H1 (cell line): Measurements from ENCODE around the gene CDCA7. TPM values are rescaled to one million over a fixed set of nuclear protein-coding genes. Genes with fewer than 3 reads are reported as not detected.

Experiments used
- CTCF ChIA-PET: fragments of 300-600 bp; sonication (Branson Sonifier 250); formaldehyde crosslinking; loops from one replicate; lab custom pipeline; 2021; ENCODE audit not compliant: partially characterized antibody; lab: Charles Lee
- POLR2A ChIA-PET: fragments of 300-600 bp; sonication (Branson Sonifier 250); formaldehyde crosslinking; loops from one replicate; lab custom pipeline; 2021; ENCODE audit warnings: inconsistent platforms; ENCODE audit not compliant: partially characterized antibody; lab: Charles Lee
- DNase-seq, 2 experiments: peaks; one replicate each; pipeline versions ENCODE4 v3.0.0 to v3.0.0-alpha.2; 2010 to 2022; ENCODE audit warnings: low spot score in 2 of 2, low read depth in 1 of 2, mixed read lengths in 1 of 2
- FAIRE-seq: peaks from 2 replicates; lab custom pipeline; 2011; peaks lifted over from hg19 to GRCh38; lab: Jason Lieb, UNC
- H2AFZ ChIP-seq: 2 replicates; pipeline ENCODE4 v1.8.1; 2012; ENCODE audit warnings: low read length, inconsistent platforms
- H2AK5ac ChIP-seq: 2 replicates; pipeline ENCODE4 v1.6.1; 2013; ENCODE audit warnings: low read depth, low read length
- H2BK120ac ChIP-seq: replicated peaks from 2 replicates; pipeline ENCODE3; 2013; ENCODE audit warnings: low read depth, low read length, inconsistent platforms
- H2BK12ac ChIP-seq: 2 replicates; pipeline ENCODE4 v1.6.1; 2013; ENCODE audit warnings: low read depth, low read length
- H2BK15ac ChIP-seq: 2 replicates; pipeline ENCODE4 v1.6.1; 2013; ENCODE audit warnings: low read length
- H2BK20ac ChIP-seq: 2 replicates; pipeline ENCODE4 v1.6.1; 2013; ENCODE audit warnings: low read length
- H2BK5ac ChIP-seq: 2 replicates; pipeline ENCODE4 v1.6.1; 2013; ENCODE audit warnings: low read depth, low read length
- H3K14ac ChIP-seq: 2 replicates; pipeline ENCODE4 v1.6.1; 2013; ENCODE audit warnings: inconsistent platforms; ENCODE audit not compliant: insufficient read length
- H3K18ac ChIP-seq: 2 replicates; pipeline ENCODE4 v1.6.1; 2013; ENCODE audit warnings: low read length; ENCODE audit errors: extremely low read depth
- H3K23ac ChIP-seq: 2 replicates; pipeline ENCODE4 v1.6.1; 2013; ENCODE audit warnings: inconsistent platforms; ENCODE audit not compliant: insufficient read length
- H3K23me2 ChIP-seq: 2 replicates; pipeline ENCODE4 v1.6.1; 2013; ENCODE audit warnings: low read depth, low read length
- H3K27ac ChIP-seq: 2 replicates; pipeline ENCODE4 v1.6.1; 2011; ENCODE audit warnings: low read depth, low read length, inconsistent platforms
- H3K27me3 ChIP-seq, 4 experiments: replicated peaks in 1 of 4; 1 replicate in 1 of 4; 2 replicates in 3 of 4; pipeline versions ENCODE4 v1.6.1 to v1.8.1; 2011 to 2013; ENCODE audit warnings: low read length in 3 of 4, mild to moderate bottlenecking in 3 of 4, inconsistent platforms in 2 of 4, mixed read lengths in 2 of 4, moderate library complexity in 1 of 4; ENCODE audit not compliant: control insufficient read depth in 3 of 4, insufficient read depth in 3 of 4; ENCODE audit errors: extremely low read depth in 1 of 4
- H3K36me3 ChIP-seq, 4 experiments: 2 replicates each; pipeline versions ENCODE4 v1.6.1 to v1.8.1; 2011 to 2013; ENCODE audit warnings: mild to moderate bottlenecking in 4 of 4, low read length in 3 of 4, moderate library complexity in 2 of 4, control low read depth in 1 of 4, inconsistent platforms in 1 of 4; ENCODE audit not compliant: insufficient read depth in 4 of 4, control insufficient read depth in 2 of 4
- H3K4ac ChIP-seq: replicated peaks from 2 replicates; pipeline ENCODE3; 2013; ENCODE audit warnings: low read length, low read depth, mixed read lengths, inconsistent platforms; ENCODE audit not compliant: insufficient read length
- H3K4me1 ChIP-seq, 4 experiments: replicated peaks in 1 of 4; 1 replicate in 1 of 4; 2 replicates in 3 of 4; pipeline versions ENCODE4 v1.6.1 to v1.8.1; 2011 to 2013; ENCODE audit warnings: low read length in 3 of 4, inconsistent platforms in 2 of 4, mixed read lengths in 1 of 4; ENCODE audit not compliant: insufficient read depth in 4 of 4, control insufficient read depth in 3 of 4
- H3K4me2 ChIP-seq, 2 experiments: 2 replicates each; pipeline versions ENCODE4 v1.6.1 to v1.8.1; 2011 to 2013; ENCODE audit warnings: low read depth in 2 of 2, low read length in 2 of 2, control low read depth in 1 of 2, inconsistent platforms in 1 of 2, mild to moderate bottlenecking in 1 of 2; ENCODE audit not compliant: insufficient read depth in 1 of 2
- H3K4me3 ChIP-seq, 4 experiments: fragments of 200-600, 300-600 bp in 1 of 4; sonication (generic), shearing (Covaris generic), sonication (Bioruptor Twin) in 1 of 4; 2 replicates each; pipeline versions ENCODE4 v1.5.1 to v1.8.1; 2011 to 2016; ENCODE audit warnings: low read length in 4 of 4, low read depth in 3 of 4, control low read depth in 2 of 4, inconsistent platforms in 2 of 4, mild to moderate bottlenecking in 2 of 4, mixed read lengths in 1 of 4, moderate library complexity in 1 of 4; ENCODE audit not compliant: insufficient read depth in 2 of 4; ENCODE audit errors: extremely low read depth in 1 of 4
- H3K56ac ChIP-seq: replicated peaks from 2 replicates; pipeline ENCODE3; 2013; ENCODE audit warnings: low read depth, mild to moderate bottlenecking, mixed read lengths, low read length, inconsistent platforms; ENCODE audit not compliant: insufficient read length
- H3K79me1 ChIP-seq: 2 replicates; pipeline ENCODE4 v1.6.1; 2013; ENCODE audit warnings: low read depth, low read length, control low read depth
- H3K79me2 ChIP-seq, 2 experiments: 2 replicates each; pipeline versions ENCODE4 v1.6.1 to v1.8.1; 2012 to 2013; ENCODE audit warnings: low read length in 2 of 2, mild to moderate bottlenecking in 2 of 2, inconsistent platforms in 1 of 2; ENCODE audit not compliant: insufficient read depth in 2 of 2, control insufficient read depth in 1 of 2
- H3K9ac ChIP-seq, 4 experiments: replicated peaks in 1 of 4; 1 replicate in 1 of 4; 2 replicates in 3 of 4; pipeline versions ENCODE4 v1.6.1 to v1.8.1; 2011 to 2013; ENCODE audit warnings: low read depth in 3 of 4, low read length in 3 of 4, control low read depth in 2 of 4, mild to moderate bottlenecking in 2 of 4, moderate library complexity in 2 of 4, inconsistent platforms in 1 of 4; ENCODE audit errors: extremely low read depth in 1 of 4
- H3K9me3 ChIP-seq, 2 experiments: 2 replicates each; pipeline versions ENCODE4 v1.6.1 to v1.8.1; 2012 to 2013; ENCODE audit warnings: mild to moderate bottlenecking in 2 of 2, moderate library complexity in 2 of 2, control low read depth in 1 of 2, inconsistent platforms in 1 of 2, low read depth in 1 of 2, low read length in 1 of 2, mixed read lengths in 1 of 2; ENCODE audit not compliant: insufficient read depth in 2 of 2
- H4K20me1 ChIP-seq, 2 experiments: replicated peaks in 1 of 2; 2 replicates each; pipeline versions ENCODE3 to v1.8.1; 2011 to 2013; ENCODE audit warnings: inconsistent platforms in 2 of 2, low read length in 2 of 2, mild to moderate bottlenecking in 1 of 2; ENCODE audit not compliant: insufficient read depth in 2 of 2, control insufficient read depth in 1 of 2
- H4K5ac ChIP-seq: 2 replicates; pipeline ENCODE4 v1.6.1; 2013; ENCODE audit warnings: low read length, low read depth, mixed read lengths, inconsistent platforms; ENCODE audit not compliant: insufficient read length
- H4K8ac ChIP-seq: 2 replicates; pipeline ENCODE4 v1.8.0; 2013; ENCODE audit warnings: mild to moderate bottlenecking, moderate library complexity, low read length, inconsistent platforms; ENCODE audit not compliant: insufficient read depth; ENCODE audit errors: extremely low read depth
- H4K91ac ChIP-seq: replicated peaks from 2 replicates; pipeline ENCODE3; 2013; ENCODE audit warnings: low read length, mixed read lengths, inconsistent platforms; ENCODE audit not compliant: insufficient read length
- BACH1 ChIP-seq: IDR thresholded peaks from 2 replicates; pipeline ENCODE4 v1.6.1; 2012; ENCODE audit warnings: low read length, improper control_type of control experiment
- BCL11A ChIP-seq, 2 experiments: IDR thresholded peaks; one replicate each; pipeline ENCODE4 v1.6.1; 2011; ENCODE audit warnings: low read depth in 2 of 2, low read length in 2 of 2, mild to moderate bottlenecking in 2 of 2
- CHD1 ChIP-seq: IDR thresholded peaks from 2 replicates; pipeline ENCODE4 v1.6.1; 2012; ENCODE audit warnings: low read depth, low read length, improper control_type of control experiment
- HDAC2 ChIP-seq, 2 experiments: fragments of 300-600 bp in 1 of 2; sonication (generic) in 1 of 2; IDR thresholded peaks; 2 replicates each; pipeline ENCODE4 v1.6.1; 2011 to 2012; ENCODE audit warnings: low read depth in 2 of 2, low read length in 2 of 2, mild to moderate bottlenecking in 2 of 2, moderate library complexity in 2 of 2, borderline replicate concordance in 1 of 2, inconsistent platforms in 1 of 2
- HDAC6 ChIP-seq: IDR thresholded peaks from one replicate; pipeline ENCODE4 v1.7.1; 2012; ENCODE audit warnings: low read depth, mild to moderate bottlenecking, inconsistent platforms, low read length, moderate library complexity
- JUND ChIP-seq: IDR thresholded peaks from 2 replicates; pipeline ENCODE4 v1.6.1; 2011; ENCODE audit warnings: mild to moderate bottlenecking, improper control_type of control experiment, low read length
- MAFK ChIP-seq: IDR thresholded peaks from 2 replicates; pipeline ENCODE4 v1.6.1; 2012; ENCODE audit warnings: low read depth, mild to moderate bottlenecking, improper control_type of control experiment, low read length
- NRF1 ChIP-seq: IDR thresholded peaks from 2 replicates; pipeline ENCODE4 v1.6.1; 2011; ENCODE audit warnings: mild to moderate bottlenecking, low read depth, low read length, improper control_type of control experiment
- POLR2AphosphoS5 ChIP-seq: IDR thresholded peaks from 2 replicates; pipeline ENCODE4 v1.6.1; 2011; ENCODE audit warnings: low read depth, low read length
- RFX5 ChIP-seq: IDR thresholded peaks from 2 replicates; pipeline ENCODE4 v1.6.1; 2011; ENCODE audit warnings: low read depth, low read length, improper control_type of control experiment, borderline replicate concordance
- RXRA ChIP-seq: IDR thresholded peaks from 2 replicates; pipeline ENCODE4 v1.6.1; 2011; ENCODE audit warnings: low read depth, mild to moderate bottlenecking, low read length, moderate library complexity; ENCODE audit not compliant: insufficient read depth
- SP2 ChIP-seq: IDR thresholded peaks from 2 replicates; pipeline ENCODE4 v1.6.1; 2012; ENCODE audit warnings: mild to moderate bottlenecking, low read length, inconsistent platforms
- SRF ChIP-seq: IDR thresholded peaks from 2 replicates; pipeline ENCODE4 v1.6.1; 2011; ENCODE audit warnings: mild to moderate bottlenecking, low read depth, low read length, moderate library complexity
- TEAD4 ChIP-seq: IDR thresholded peaks from 2 replicates; pipeline ENCODE4 v1.6.1; 2012; ENCODE audit warnings: low read depth, low read length, inconsistent platforms, mixed read lengths
- WGBS, 2 experiments: shearing (Covaris generic) in 1 of 2; methylation state at CpG; one replicate each; pipeline versions ENCODE4 v1.1.6 to v1.1.7; 2013 to 2015; ENCODE audit warnings: low lambda C conversion rate in 2 of 2, mixed read lengths in 2 of 2, inconsistent platforms in 1 of 2, low coverage in 1 of 2, missing lambda C conversion rate in 1 of 2; ENCODE audit not compliant: insufficient replicate concordance in 2 of 2, insufficient coverage in 1 of 2, insufficient read length in 1 of 2; ENCODE audit errors: extremely low coverage in 1 of 2, missing lambda C conversion rate in 1 of 2; 5-methylcytosine and 5-hydroxymethylcytosine counted together
- polyA plus RNA-seq, 7 experiments: library from polyadenylated mRNA; depleted of rRNA in 3 of 7; stranded (reverse) in 5 of 7; unstranded in 2 of 7; fragments of >200 nt in 5 of 7; fragments of 200-250 nt in 2 of 7; gene quantifications; 1 replicate in 5 of 7; 2 replicates in 1 of 7; 4 replicates in 1 of 7; pipeline versions ENCODE4 v1.2.1 to v1.2.3, GENCODE V29; 2011 to 2013; ENCODE audit warnings: missing spikeins in 2 of 7, mixed read lengths in 2 of 7
- total RNA-seq: library from RNA; stranded (reverse); fragmentation: NEBNext Ultra II Directional; extraction: Animal tissue kit (Norgen Biotek cat#: 25700); gene quantifications from 2 replicates; pipeline ENCODE4 v1.2.1, GENCODE V29; 2021
- TF ChIP-seq, protein P1 (sequence below): IDR thresholded peaks from 2 replicates; pipeline ENCODE4 v1.6.1; 2012; ENCODE audit warnings: inconsistent platforms

The CDCA7 gene
- total and polyA plus RNA-seq, 2 of the 8 experiments (the other 6 are each of a cell fraction or from before 2014, with no cell fraction given) = 64.4 to 80.4 TPM

DNA sequence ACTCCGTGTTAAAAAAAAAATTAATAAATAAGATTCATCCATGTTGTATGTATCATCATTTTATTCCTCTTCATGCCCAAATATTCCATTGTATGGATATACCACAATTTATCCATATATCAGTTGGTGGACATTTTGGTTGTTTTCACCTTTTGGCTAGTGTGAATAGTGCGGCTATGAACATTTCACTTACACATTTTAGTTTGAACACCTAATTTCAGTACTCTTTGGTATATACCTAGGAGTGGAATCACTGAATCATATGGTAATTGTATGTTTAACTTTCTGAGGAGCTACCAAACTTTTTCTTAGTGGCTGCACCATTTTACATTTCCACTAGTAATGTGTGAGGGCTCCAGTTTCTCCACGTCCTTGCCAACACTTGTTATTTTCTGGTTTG, 20.0 kb downstream of the CDCA7 start:
- Histone ChIP-seq H2AK5ac (no peak overlapping the region), H4K91ac (no peak overlapping the region), H3K27ac (no peak overlapping the region), H3K36me3 (peaks cover 0 to 6% (median 4%) of the 10 kb centered on the region in 4 experiments; a peak in 4 of 8 replicates), H3K4me3 (no peak overlapping the region), H3K79me1 (no peaks in the 10 kb centered on the region), H3K23me2 (no peaks in the 10 kb centered on the region), H4K8ac (no peak overlapping the region), H3K14ac (no peak overlapping the region), H3K4me1 (peaks cover 0 to 3% (median 0%) of the 10 kb centered on the region in 4 experiments; a peak in 1 of 7 replicates), H4K5ac (no peak overlapping the region), H3K4me2 (no peak overlapping the region), H3K18ac (no peak overlapping the region), H4K20me1 (no peaks in the 10 kb centered on the region), H2AFZ (no peak overlapping the region), H3K9me3 (no peaks in the 10 kb centered on the region), H3K4ac (no peak overlapping the region), H3K9ac (no peak overlapping the region), H2BK12ac (no peak overlapping the region), H3K27me3 (no peaks in the 10 kb centered on the region), H3K56ac (no peak overlapping the region), H2BK5ac (no peak overlapping the region), H3K23ac (no peak overlapping the region), H2BK120ac (no peak overlapping the region), H2BK15ac (no peak overlapping the region), H3K79me2 (no peaks in the 10 kb centered on the region), H2BK20ac (no peak overlapping the region)
- FAIRE-seq (no peak), DNase-seq (no peak)
- WGBS, 2 experiments = 81% methylated on average over 3 of the region's 3 CpGs; no CpG with 5 or more reads in 1 of the 2 experiments
- CTCF ChIA-PET = interaction anchor here (1.0 to 1.6 kb wide), 3 partner anchors 12 to 165 kb away, joined by 3 to 4 read pairs (median 4); no protein-coding TSS in a partner anchor
- POLR2A ChIA-PET = no interaction called here
- TF ChIP-seq NRF1 (no peak), BACH1 (no peak), HDAC2 (IDR thresholded peaks at IDR 0.05; ENCODE audit: borderline replicate concordance in 1 of 2, low read depth in 2 of 2, low read length in 2 of 2) (no peak), JUND (no peak), CHD1 (no peak), TEAD4 (no peak), RFX5 (no peak), SP2 (no peak), RXRA (no peak), POLR2AphosphoS5 (no peak), SRF (no peak), MAFK (no peak), BCL11A (IDR thresholded peaks at IDR 0.05; ENCODE audit: low read depth in 2 of 2, low read length in 2 of 2) (no peak), HDAC6 (no peak)
- TF ChIP-seq, protein P1, sequence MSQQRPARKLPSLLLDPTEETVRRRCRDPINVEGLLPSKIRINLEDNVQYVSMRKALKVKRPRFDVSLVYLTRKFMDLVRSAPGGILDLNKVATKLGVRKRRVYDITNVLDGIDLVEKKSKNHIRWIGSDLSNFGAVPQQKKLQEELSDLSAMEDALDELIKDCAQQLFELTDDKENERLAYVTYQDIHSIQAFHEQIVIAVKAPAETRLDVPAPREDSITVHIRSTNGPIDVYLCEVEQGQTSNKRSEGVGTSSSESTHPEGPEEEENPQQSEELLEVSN = no peak
